Choroid plexus epithelial cell (primary cell): ENCODE measurements around the gene PDPK1.

Experiments
- DNase-seq: peaks from one replicate; pipeline ENCODE4 v3.0.0-alpha.2; 2010; ENCODE audit warnings: low read depth
- H3K4me3 ChIP-seq: 2 replicates; pipeline ENCODE4 v1.5.1; 2011; ENCODE audit warnings: low read depth, mild to moderate bottlenecking, control low read depth, low read length, moderate library complexity
- TF ChIP-seq, protein P1 (sequence below): conservative IDR thresholded peaks from 2 replicates; pipeline ENCODE4 v1.5.1; 2011; ENCODE audit warnings: low read depth, mild to moderate bottlenecking, control low read depth, inconsistent platforms, low read length, moderate library complexity

Gene PDPK1

DNA sequence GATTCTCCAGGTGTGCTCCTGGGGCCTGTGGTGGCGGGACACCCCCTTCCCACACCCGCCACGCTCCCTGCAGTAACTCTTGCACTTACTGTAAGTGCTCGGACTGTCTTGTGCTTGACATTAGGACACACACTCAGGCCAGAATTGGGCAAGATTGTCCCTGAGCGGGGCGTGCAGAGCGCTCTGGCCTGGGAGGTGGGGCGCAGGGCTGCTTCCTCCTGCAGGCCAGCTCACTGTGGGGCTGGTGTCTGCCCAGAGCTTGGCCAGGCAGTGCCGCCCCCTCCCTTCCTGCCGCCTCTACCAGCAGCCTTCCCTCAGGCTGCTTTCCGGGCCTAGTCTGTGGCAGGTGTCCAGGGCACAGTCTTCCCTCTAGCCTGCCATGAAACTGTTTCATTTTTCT lies 30.2 kb upstream of the PDPK1 start:
- DNase-seq, result no peak
- H3K4me3 ChIP-seq, result no peak overlapping the region
- TF ChIP-seq, protein P1, sequence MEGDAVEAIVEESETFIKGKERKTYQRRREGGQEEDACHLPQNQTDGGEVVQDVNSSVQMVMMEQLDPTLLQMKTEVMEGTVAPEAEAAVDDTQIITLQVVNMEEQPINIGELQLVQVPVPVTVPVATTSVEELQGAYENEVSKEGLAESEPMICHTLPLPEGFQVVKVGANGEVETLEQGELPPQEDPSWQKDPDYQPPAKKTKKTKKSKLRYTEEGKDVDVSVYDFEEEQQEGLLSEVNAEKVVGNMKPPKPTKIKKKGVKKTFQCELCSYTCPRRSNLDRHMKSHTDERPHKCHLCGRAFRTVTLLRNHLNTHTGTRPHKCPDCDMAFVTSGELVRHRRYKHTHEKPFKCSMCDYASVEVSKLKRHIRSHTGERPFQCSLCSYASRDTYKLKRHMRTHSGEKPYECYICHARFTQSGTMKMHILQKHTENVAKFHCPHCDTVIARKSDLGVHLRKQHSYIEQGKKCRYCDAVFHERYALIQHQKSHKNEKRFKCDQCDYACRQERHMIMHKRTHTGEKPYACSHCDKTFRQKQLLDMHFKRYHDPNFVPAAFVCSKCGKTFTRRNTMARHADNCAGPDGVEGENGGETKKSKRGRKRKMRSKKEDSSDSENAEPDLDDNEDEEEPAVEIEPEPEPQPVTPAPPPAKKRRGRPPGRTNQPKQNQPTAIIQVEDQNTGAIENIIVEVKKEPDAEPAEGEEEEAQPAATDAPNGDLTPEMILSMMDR, result no peak

DNA sequence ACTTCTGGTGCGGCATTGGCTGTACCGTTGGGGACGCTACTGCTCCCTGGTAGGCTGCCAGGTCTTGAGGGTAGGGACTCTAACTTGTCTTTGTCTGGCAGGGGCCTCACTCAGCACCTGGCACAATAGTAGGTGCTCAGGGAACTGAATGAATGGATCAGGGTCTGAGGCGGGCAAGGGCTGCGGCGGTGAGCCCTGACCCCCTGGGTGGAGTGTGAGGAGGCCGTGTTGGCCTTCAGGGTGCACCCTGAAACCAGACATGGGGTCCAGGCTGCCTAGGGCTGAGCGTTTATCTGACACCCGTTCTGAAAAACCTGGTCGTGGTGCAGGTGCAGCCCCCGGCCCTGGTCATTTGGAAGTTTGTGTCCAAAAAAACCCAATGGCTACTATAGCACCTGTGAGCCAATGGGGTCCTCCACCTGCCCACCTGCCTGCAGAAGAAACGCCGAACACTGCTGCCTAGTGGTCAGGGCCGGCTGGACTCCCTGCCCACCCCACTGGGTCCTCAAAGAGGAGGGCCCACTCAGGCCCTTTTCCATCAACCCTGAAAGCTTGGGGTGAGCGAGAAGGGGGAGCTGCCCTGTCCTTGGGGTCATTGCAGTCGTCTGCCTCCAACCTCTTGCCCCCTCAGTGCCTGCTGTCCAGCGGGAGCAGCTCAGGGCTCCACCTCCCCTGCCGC lies 29.0 kb upstream of the PDPK1 start:
- H3K4me3 ChIP-seq, result no peak overlapping the region
- TF ChIP-seq, protein P1, result no peak
- no peak for DNase-seq

GRCh38 chr16:2511128-2511800 lies 26.6 kb upstream of the PDPK1 start:
- peak; percentile 70 for DNase-seq
- peak overlapping the region; percentile 9 for H3K4me3 ChIP-seq
- TF ChIP-seq, protein P1, result no peak

GRCh38 chr16:2511996-2512734 lies 25.7 kb upstream of the PDPK1 start:
- TF ChIP-seq, protein P1, result no peak
- DNase-seq, result no peak
- H3K4me3 ChIP-seq, result no peak overlapping the region

GRCh38 chr16:2512735-2513404 lies 25.0 kb upstream of the PDPK1 start:
- H3K4me3 ChIP-seq, result peak overlapping the region; percentile 85
- no peak for DNase-seq
- TF ChIP-seq, protein P1, result no peak

GRCh38 chr16:2513405-2514332 lies 24.2 kb upstream of the PDPK1 start, which contains the start of gene ATP6V0C:
TSS of gene ATP6V0C (plus strand) at chr16:2513952. CDS start at chr16:2514104, 152 bp downstream.
- peak within 1 kb of the TSS; percentile 85 for H3K4me3 ChIP-seq
- peak; percentile 85 for DNase-seq
- TF ChIP-seq, protein P1, result no peak
